Hematopoietic multipotent progenitor cell treated with erythropoietin and hydrocortisone succinate and interleukin-3 and kit ligand, for 17 days (in vitro differentiated cells): ENCODE results near the gene MYO10.

Experiments used
- DNase-seq: peaks from one replicate; pipeline ENCODE4 v3.0.0-alpha.2; 2015; ENCODE audit warnings: low spot score

MYO10 gene

GRCh38 chr5:16616536-16617273, 319.4 kb downstream of the MYO10 start, which contains the start of gene RETREG1:
Gene RETREG1 (minus strand): TSS chr5:16616997. CDS start chr5:16616971, 26 bp downstream.
- no peak for DNase-seq

DNA sequence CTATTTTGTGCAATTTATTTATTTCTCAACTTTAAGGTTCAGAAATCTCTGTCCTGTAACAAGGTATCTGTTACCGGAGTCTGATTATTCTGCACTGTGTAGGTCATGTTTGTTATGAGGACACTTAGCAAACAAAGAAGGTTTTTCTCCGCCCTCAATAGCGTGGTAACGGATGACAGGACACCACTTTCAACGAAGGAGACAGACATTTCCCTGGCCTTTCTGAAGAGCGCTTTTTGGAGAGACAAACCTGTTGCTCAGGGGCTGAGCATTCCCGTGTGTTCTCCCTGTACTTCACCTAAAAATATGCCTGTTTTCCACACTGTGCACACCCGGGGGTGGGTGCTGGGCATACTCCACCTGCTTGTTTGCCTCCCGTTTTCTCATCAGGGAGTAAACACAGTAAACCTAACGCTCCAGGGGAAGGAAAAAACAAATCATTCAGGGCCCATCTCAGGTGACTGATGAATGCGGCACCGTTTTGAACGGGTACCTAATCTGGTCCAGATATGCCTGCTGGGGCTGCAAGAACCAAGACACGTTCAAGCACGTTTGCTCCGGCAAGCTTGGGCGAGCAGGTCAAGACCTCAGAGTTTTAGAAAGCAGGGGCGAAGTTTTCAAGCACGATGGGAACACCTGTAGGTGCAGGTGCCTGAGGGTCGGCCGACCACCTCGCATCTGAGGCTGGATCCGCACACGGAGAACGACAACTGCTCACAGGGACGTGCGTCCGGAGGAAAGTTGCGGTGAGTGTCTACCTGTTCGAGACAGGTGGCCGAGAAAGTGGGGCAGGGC, 320.1 kb downstream of the MYO10 start:
- no peak for DNase-seq

DNA sequence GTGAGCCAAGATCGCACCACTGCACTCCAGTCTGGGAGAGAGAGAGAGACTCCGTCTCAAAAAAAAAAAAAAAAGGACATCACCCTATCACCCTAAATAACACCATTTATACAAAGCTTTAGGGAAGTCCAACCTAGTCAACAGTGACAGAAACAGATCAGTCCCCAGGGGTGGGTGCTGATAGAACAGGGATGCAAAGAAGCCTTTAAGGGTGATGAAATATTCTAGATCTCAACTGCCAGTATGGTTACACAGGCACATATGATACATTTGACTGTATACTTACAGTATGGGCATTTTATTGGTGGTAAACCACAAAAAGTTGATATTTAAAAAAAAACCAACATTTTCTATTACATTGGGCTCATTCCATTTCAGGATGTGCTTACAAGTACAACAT, 324.1 kb downstream of the MYO10 start:
- DNase-seq = no peak
